H1 (cell line): Measurements from ENCODE around the gene TUBAL3. TPM values are rescaled to one million over a fixed set of nuclear protein-coding genes. Genes with fewer than 3 reads are reported as not detected.

Experiments
- ATF3 ChIP-seq: IDR thresholded peaks from 2 replicates; pipeline ENCODE4 v1.6.1; 2011; ENCODE audit warnings: low read depth, mild to moderate bottlenecking, low read length; ENCODE audit not compliant: insufficient read depth
- CBX8 ChIP-seq: fragments of 300-800, 300-1000 bp; sonication (generic); IDR thresholded peaks from 2 replicates; pipeline ENCODE4 v1.7.1; 2016; ENCODE audit warnings: low read depth, low read length, borderline replicate concordance
- CREB1 ChIP-seq: IDR thresholded peaks from 2 replicates; pipeline ENCODE4 v1.6.1; 2012; ENCODE audit warnings: inconsistent platforms
- E2F6 ChIP-seq: IDR thresholded peaks from 2 replicates; pipeline ENCODE4 v1.6.1; 2012; ENCODE audit warnings: inconsistent platforms
- MAX ChIP-seq: IDR thresholded peaks from 2 replicates; pipeline ENCODE4 v1.6.1; 2012; ENCODE audit warnings: inconsistent platforms
- PHF8 ChIP-seq: fragments of 200-600 bp; sonication (generic); conservative IDR thresholded peaks from 2 replicates; pipeline ENCODE4 v1.7.1; 2012; ENCODE audit warnings: low read depth, mild to moderate bottlenecking, inconsistent platforms, low read length, moderate library complexity
- POLR2AphosphoS5 ChIP-seq: IDR thresholded peaks from 2 replicates; pipeline ENCODE4 v1.6.1; 2011; ENCODE audit warnings: low read depth, low read length
- RAD21 ChIP-seq, 2 experiments: IDR thresholded peaks in 1 of 2; conservative IDR thresholded peaks in 1 of 2; 2 replicates each; pipeline ENCODE4 v1.6.1; 2011; ENCODE audit warnings: low read depth in 2 of 2, low read length in 2 of 2, improper control_type of control experiment in 1 of 2, inconsistent platforms in 1 of 2, mild to moderate bottlenecking in 1 of 2, moderate library complexity in 1 of 2
- RBBP5 ChIP-seq: IDR thresholded peaks from 2 replicates; pipeline ENCODE4 v1.7.1; 2012; ENCODE audit warnings: low read depth, mild to moderate bottlenecking, inconsistent platforms, low read length, moderate library complexity, borderline replicate concordance
- RFX5 ChIP-seq: IDR thresholded peaks from 2 replicates; pipeline ENCODE4 v1.6.1; 2011; ENCODE audit warnings: low read depth, low read length, improper control_type of control experiment, borderline replicate concordance
- RXRA ChIP-seq: IDR thresholded peaks from 2 replicates; pipeline ENCODE4 v1.6.1; 2011; ENCODE audit warnings: low read depth, mild to moderate bottlenecking, low read length, moderate library complexity; ENCODE audit not compliant: insufficient read depth
- SAP30 ChIP-seq: fragments of 300-600 bp; sonication (generic); IDR thresholded peaks from 2 replicates; pipeline ENCODE4 v1.7.1; 2012; ENCODE audit warnings: low read length, moderate library complexity, mild to moderate bottlenecking, inconsistent platforms; ENCODE audit not compliant: insufficient read depth, insufficient replicate concordance
- SP1 ChIP-seq: IDR thresholded peaks from 2 replicates; pipeline ENCODE4 v1.6.1; 2011; ENCODE audit warnings: low read depth, low read length
- SUZ12 ChIP-seq: fragments of 200-600 bp; sonication (generic); IDR thresholded peaks from 2 replicates; pipeline ENCODE4 v1.6.1; 2012; ENCODE audit warnings: mild to moderate bottlenecking, inconsistent platforms, low read length, moderate library complexity, mixed read lengths
- polyA plus RNA-seq, 7 experiments: library from polyadenylated mRNA; depleted of rRNA in 3 of 7; stranded (reverse) in 5 of 7; unstranded in 2 of 7; fragments of >200 nt in 5 of 7; fragments of 200-250 nt in 2 of 7; gene quantifications; 1 replicate in 5 of 7; 2 replicates in 1 of 7; 4 replicates in 1 of 7; pipeline versions ENCODE4 v1.2.1 to v1.2.3, GENCODE V29; 2011 to 2013; ENCODE audit warnings: missing spikeins in 2 of 7, mixed read lengths in 2 of 7
- total RNA-seq: library from RNA; stranded (reverse); fragmentation: NEBNext Ultra II Directional; extraction: Animal tissue kit (Norgen Biotek cat#: 25700); gene quantifications from 2 replicates; pipeline ENCODE4 v1.2.1, GENCODE V29; 2021

The TUBAL3 gene
- total and polyA plus RNA-seq, 2 of the 8 experiments (the other 6 are each of a cell fraction or from before 2014, with no cell fraction given), result 0.17 TPM; not detected in 1

- TF ChIP-seq RFX5, result no peak
- TF ChIP-seq ATF3, result 0 out of 2 replicates have a peak, but pooled peaks have one; percentile 47
- 0 out of 2 replicates have a peak, but pooled peaks have one; percentile 17 for TF ChIP-seq PHF8
- no peak for TF ChIP-seq SUZ12
- peak; percentile 57; the same call in 1 of the 2 replicates for TF ChIP-seq CREB1
- no peak for TF ChIP-seq CBX8
- TF ChIP-seq RXRA, result no peak
- TF ChIP-seq E2F6, result peak; percentile 91
- TF ChIP-seq SP1, result peak; percentile 37; the same call in 1 of the 2 replicates
- peak; percentile 3 to 42; a peak in 3 of 4 replicates for TF ChIP-seq RAD21 (IDR thresholded peaks at IDR 0.05 in 1 of 2, conservative IDR thresholded peaks at IDR 0.05 in 1 of 2; ENCODE audit: low read depth in 2 of 2, low read length in 2 of 2)
- no peak for TF ChIP-seq SAP30
- TF ChIP-seq POLR2AphosphoS5, result peak; percentile 94
- TF ChIP-seq RBBP5, result peak; percentile 71; the same call in 1 of the 2 replicates
- peak; percentile 99 for TF ChIP-seq MAX
Measured at GRCh38 chr10:5446390-5446926, 41.8 kb upstream of the TUBAL3 start (continued).
